HepG2 (cell line): ENCODE measurements around the gene DENND10. TPM values are rescaled to one million over a fixed set of nuclear protein-coding genes. Genes with fewer than 3 reads are reported as not detected.

Source experiments
- DZIP1 ChIP-seq: sonication (generic); formaldehyde crosslinking; IDR thresholded peaks from 2 replicates; pipeline ENCODE4 v1.5.0; 2020; ENCODE audit warnings: mild to moderate bottlenecking, missing genetic modification reagents
- FOXP4 ChIP-seq: sonication (generic); formaldehyde crosslinking; IDR thresholded peaks from 2 replicates; pipeline ENCODE4 v1.4.0; 2020; ENCODE audit warnings: missing genetic modification reagents
- MAFG ChIP-seq: sonication (generic); formaldehyde crosslinking; IDR thresholded peaks from 2 replicates; pipeline ENCODE4 v1.5.1; 2020; ENCODE audit warnings: mild to moderate bottlenecking, missing genetic modification reagents
- MTF2 ChIP-seq: sonication (generic); formaldehyde crosslinking; IDR thresholded peaks from 2 replicates; pipeline ENCODE4 v1.5.0; 2020; ENCODE audit warnings: missing genetic modification reagents, borderline replicate concordance
- NR1H2 ChIP-seq: sonication (generic); formaldehyde crosslinking; IDR thresholded peaks from 2 replicates; pipeline ENCODE4 v1.8.1; 2022; ENCODE audit warnings: low read depth, missing genetic modification reagents, borderline replicate concordance
- SAP130 ChIP-seq: IDR thresholded peaks from 2 replicates; pipeline ENCODE4 v1.6.1; 2016; ENCODE audit warnings: low read depth
- SATB2 ChIP-seq: sonication (generic); formaldehyde crosslinking; IDR thresholded peaks from 2 replicates; pipeline ENCODE4 v1.5.0; 2020; ENCODE audit warnings: missing genetic modification reagents
- SP1 ChIP-seq, 2 experiments: fragments of 450-650 bp in 1 of 2; sonication (generic) in 1 of 2; formaldehyde crosslinking in 1 of 2; IDR thresholded peaks; 2 replicates each; pipeline versions ENCODE4 v1.4.0 to v1.6.1; 2016 to 2020; ENCODE audit warnings: missing genetic modification reagents in 1 of 2
- THAP9 ChIP-seq: sonication (generic); formaldehyde crosslinking; IDR thresholded peaks from 2 replicates; pipeline ENCODE4; 2020; ENCODE audit warnings: missing genetic modification reagents, mild to moderate bottlenecking, borderline replicate concordance
- XBP1 ChIP-seq: sonication (generic); formaldehyde crosslinking; IDR thresholded peaks from 2 replicates; pipeline ENCODE4 v1.5.0; 2020; ENCODE audit warnings: missing genetic modification reagents
- YY1 ChIP-seq: IDR thresholded peaks from 2 replicates; pipeline ENCODE4 v1.6.1; 2011; ENCODE audit warnings: low read length, low read depth, moderate library complexity, mild to moderate bottlenecking; ENCODE audit not compliant: insufficient read depth, insufficient replicate concordance
- ZNF121 ChIP-seq: sonication (generic); formaldehyde crosslinking; IDR thresholded peaks from 2 replicates; pipeline ENCODE4 v1.5.0; 2020; ENCODE audit warnings: mild to moderate bottlenecking, missing genetic modification reagents
- ZNF138 ChIP-seq: sonication (generic); formaldehyde crosslinking; IDR thresholded peaks from 2 replicates; pipeline ENCODE4 v1.5.0; 2020; ENCODE audit warnings: mild to moderate bottlenecking, low read depth, missing genetic modification reagents
- ZNF331 ChIP-seq: sonication (generic); formaldehyde crosslinking; IDR thresholded peaks from 2 replicates; pipeline ENCODE4 v1.4.0; 2020; ENCODE audit warnings: missing genetic modification reagents
- ZNF382 ChIP-seq: sonication (generic); formaldehyde crosslinking; IDR thresholded peaks from 2 replicates; pipeline ENCODE4 v1.5.0; 2020; ENCODE audit warnings: missing genetic modification reagents, mild to moderate bottlenecking, borderline replicate concordance
- ZNF414 ChIP-seq: sonication (generic); formaldehyde crosslinking; IDR thresholded peaks from 2 replicates; pipeline ENCODE4 v1.5.0; 2020; ENCODE audit warnings: missing genetic modification reagents
- ZNF782 ChIP-seq: sonication (generic); formaldehyde crosslinking; IDR thresholded peaks from 2 replicates; pipeline ENCODE4 v1.4.0; 2020; ENCODE audit warnings: missing genetic modification reagents, mild to moderate bottlenecking, borderline replicate concordance
- ZNF788 ChIP-seq: sonication (generic); formaldehyde crosslinking; IDR thresholded peaks from 2 replicates; pipeline ENCODE4 v1.5.0; 2020; ENCODE audit warnings: mild to moderate bottlenecking, missing genetic modification reagents, borderline replicate concordance
- ZNF878 ChIP-seq: sonication (generic); formaldehyde crosslinking; IDR thresholded peaks from 2 replicates; pipeline ENCODE4 v1.8.1; 2023; ENCODE audit warnings: mild to moderate bottlenecking, missing genetic modification reagents, moderate library complexity
- ZNF891 ChIP-seq: sonication (generic); formaldehyde crosslinking; IDR thresholded peaks from 2 replicates; pipeline ENCODE4 v1.5.0; 2020; ENCODE audit warnings: mild to moderate bottlenecking, missing genetic modification reagents
- polyA plus RNA-seq, 8 experiments: library from polyadenylated mRNA; depleted of rRNA in 3 of 8; stranded (reverse) in 7 of 8; unstranded in 1 of 8; fragments of >200 nt; fragmentation: Illumina TruSeq in 4 of 8; extraction: Trizol in 4 of 8; gene quantifications; 2 replicates each; pipeline versions ENCODE4 v1.2.1 to v1.2.3, GENCODE V29; 2011 to 2016; ENCODE audit warnings: low read depth in 4 of 8, missing spikeins in 1 of 8, mixed read lengths in 1 of 8; ENCODE audit not compliant: insufficient read depth in 1 of 8
- total RNA-seq, 5 experiments: library from RNA; depleted of rRNA; stranded (reverse); fragments of >200 nt; fragmentation: Illumina TruSeq; extraction: Trizol; gene quantifications; 2 replicates each; pipeline ENCODE4 v1.2.3, GENCODE V29; 2016; ENCODE audit warnings: low read depth in 1 of 5

Gene DENND10
- total and polyA plus RNA-seq, 2 of the 13 experiments (the other 11 are each of a cell fraction or from before 2014, with no cell fraction given) = 43.7 to 78.8 TPM

- TF ChIP-seq NR1H2 (CRISPR knock-in tag) = peak; percentile 22; the same call in 1 of the 2 replicates
- no peak for TF ChIP-seq XBP1 (CRISPR knock-in tag)
- TF ChIP-seq SP1 (IDR thresholded peaks at IDR 0.05) = no peak
- TF ChIP-seq SP1 (CRISPR knock-in tag; IDR thresholded peaks at IDR 0.05) = no peak
- TF ChIP-seq ZNF121 = no peak
- TF ChIP-seq MAFG (CRISPR knock-in tag) = 0 out of 2 replicates have a peak, but pooled peaks have one; percentile 8
- TF ChIP-seq ZNF382 (CRISPR knock-in tag) = no peak
- 0 out of 2 replicates have a peak, but pooled peaks have one; percentile 18 for TF ChIP-seq ZNF782 (CRISPR knock-in tag)
- 0 out of 2 replicates have a peak, but pooled peaks have one; percentile 14 for TF ChIP-seq ZNF878 (CRISPR knock-in tag)
- TF ChIP-seq FOXP4 (CRISPR knock-in tag) = no peak
- no peak for TF ChIP-seq ZNF138
- TF ChIP-seq ZNF331 (CRISPR knock-in tag) = 0 out of 2 replicates have a peak, but pooled peaks have one; percentile 3
- 0 out of 2 replicates have a peak, but pooled peaks have one; percentile 81 for TF ChIP-seq MTF2
- TF ChIP-seq ZNF891 = 0 out of 2 replicates have a peak, but pooled peaks have one; percentile 18
- peak; percentile 89 for TF ChIP-seq YY1
- peak; percentile 6; the same call in 1 of the 2 replicates for TF ChIP-seq SAP130
- TF ChIP-seq ZNF788 (CRISPR knock-in tag) = no peak
- peak; percentile 85; the same call in 1 of the 2 replicates for TF ChIP-seq ZNF414 (CRISPR knock-in tag)
- peak; percentile 82; the same call in 1 of the 2 replicates for TF ChIP-seq THAP9
- no peak for TF ChIP-seq SATB2 (CRISPR knock-in tag)
- TF ChIP-seq DZIP1 (CRISPR knock-in tag) = 0 out of 2 replicates have a peak, but pooled peaks have one; percentile 11
Observed at GRCh38 chr10:119079599-119080520, 24.1 kb upstream of the DENND10 start (continued).
